ENCODE measurements around the gene TENM4.

TENM4 gene

DNA sequence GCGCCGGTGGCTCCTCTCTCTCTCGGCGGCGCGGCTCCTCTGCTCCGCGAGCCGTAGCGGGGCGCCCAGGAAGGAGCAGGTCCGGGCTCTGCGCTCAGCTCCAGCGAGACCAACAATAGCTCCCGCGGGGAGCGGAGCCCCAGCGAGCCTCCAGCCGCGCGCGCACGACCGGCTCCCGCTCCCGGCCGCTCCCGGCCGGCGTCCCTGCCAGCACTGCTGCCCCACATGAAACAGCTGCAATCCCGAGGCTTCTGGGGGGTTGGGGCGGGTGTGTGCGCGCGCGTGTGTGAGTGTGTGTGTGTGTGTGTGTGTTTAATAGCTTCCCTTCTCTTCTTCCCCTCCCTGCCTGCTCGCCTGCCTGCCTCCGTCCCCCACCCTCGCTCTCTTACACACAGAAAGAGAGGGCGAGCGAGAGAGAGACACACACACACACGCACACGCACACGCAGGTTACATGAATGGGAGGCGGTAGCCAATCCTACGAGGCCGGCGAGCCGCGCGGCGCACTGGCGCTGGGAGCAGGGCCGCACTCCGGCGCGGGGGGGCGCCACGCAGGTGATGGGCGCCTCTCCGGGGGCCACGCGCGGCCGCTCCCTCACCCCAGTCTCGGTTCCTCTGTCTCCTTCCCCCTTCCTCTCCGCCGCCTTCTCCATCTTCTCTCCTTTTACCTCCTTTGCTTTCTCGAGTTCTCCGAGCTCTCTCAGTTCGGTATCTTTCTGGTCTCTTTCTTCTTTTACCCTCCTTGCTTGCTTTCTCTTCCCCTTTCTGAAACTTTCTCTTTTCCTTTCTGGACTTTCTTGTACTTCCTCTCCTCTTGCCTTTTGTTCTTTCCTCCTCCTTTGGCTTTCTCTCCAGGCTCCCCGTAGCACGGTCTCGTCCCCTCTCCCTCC is at the start of gene TENM4:
Gene TENM4 (minus strand): TSS at position 460 of the 890 bp plus-strand sequence. CDS start 371,086 bp downstream, outside the sequence.
- H3K27me3 ChIP-seq (ENCODE audit: control insufficient read depth, insufficient read depth, low read length): peaks cover 68% of the 10 kb centered on the region
- H3K36me3 ChIP-seq (ENCODE audit: control insufficient read depth, insufficient read depth, low read length): no peaks in the 10 kb centered on the region
- no peaks in the 10 kb centered on the region for H3K9me3 ChIP-seq (ENCODE audit: control insufficient read depth, insufficient read depth, low read length)
- H3K9ac ChIP-seq (ENCODE audit: low read depth, low read length): peak within 1 kb of the TSS; percentile 37
- peak within 1 kb of the TSS; percentile 74 for H3K4me3 ChIP-seq (ENCODE audit: low read depth, low read length)
- peaks cover 4% of the 10 kb centered on the region for H3K4me1 ChIP-seq (ENCODE audit: control insufficient read depth, insufficient read depth, low read length)

DNA sequence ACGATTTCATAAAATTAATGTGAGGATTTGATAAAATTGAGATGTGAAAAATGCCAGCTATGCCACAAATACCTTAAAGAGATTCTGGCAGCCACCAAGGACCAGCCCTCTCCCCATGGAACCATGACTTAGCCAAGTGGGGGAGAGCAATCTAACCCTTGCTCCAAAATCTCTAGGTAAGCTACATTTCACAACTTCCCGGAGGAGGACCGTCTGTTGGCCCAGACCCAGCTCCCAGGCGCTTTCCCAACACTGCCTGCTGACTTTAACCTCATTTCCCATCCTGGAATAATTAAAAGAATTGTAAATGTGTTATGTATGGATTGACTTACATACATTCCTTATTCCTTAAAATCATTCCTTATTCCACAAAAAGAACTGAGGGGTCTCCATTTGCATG is 47.5 kb upstream of the TENM4 start:
- no peaks in the 10 kb centered on the region for H3K9me3 ChIP-seq (ENCODE audit: control insufficient read depth, insufficient read depth, low read length)
- peaks cover 15% of the 10 kb centered on the region for H3K4me1 ChIP-seq (ENCODE audit: control insufficient read depth, insufficient read depth, low read length)
- H3K9ac ChIP-seq (ENCODE audit: low read depth, low read length): no peak overlapping the region
- H3K4me3 ChIP-seq (ENCODE audit: low read depth, low read length): no peak overlapping the region
- H3K36me3 ChIP-seq (ENCODE audit: control insufficient read depth, insufficient read depth, low read length): no peaks in the 10 kb centered on the region
- peaks cover 4% of the 10 kb centered on the region for H3K27me3 ChIP-seq (ENCODE audit: control insufficient read depth, insufficient read depth, low read length)

DNA sequence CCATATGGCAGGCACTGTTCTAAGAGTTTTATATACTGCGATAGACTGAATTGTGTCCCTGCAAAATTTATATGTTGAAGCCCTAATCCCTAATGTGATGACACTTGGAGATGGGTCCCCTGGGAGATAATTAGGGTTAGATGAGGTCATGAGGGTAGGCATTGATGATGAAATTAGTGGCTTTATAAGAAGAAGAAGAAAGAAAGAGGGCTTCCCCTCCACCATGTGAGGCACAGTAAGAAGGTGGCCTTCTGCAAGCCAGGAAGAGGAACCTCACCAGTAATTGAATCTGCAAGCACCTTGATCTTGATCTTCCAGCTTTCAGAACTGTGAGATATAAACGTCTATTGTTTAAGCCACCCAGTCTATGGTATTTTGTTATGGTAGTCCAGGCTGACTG is 46.6 kb upstream of the TENM4 start:
- Histone ChIP-seq H3K9ac (ENCODE audit: low read depth, low read length) (no peak overlapping the region), H3K36me3 (ENCODE audit: control insufficient read depth, insufficient read depth, low read length) (no peaks in the 10 kb centered on the region), H3K9me3 (ENCODE audit: control insufficient read depth, insufficient read depth, low read length) (no peaks in the 10 kb centered on the region), H3K4me3 (ENCODE audit: low read depth, low read length) (no peak overlapping the region), H3K4me1 (ENCODE audit: control insufficient read depth, insufficient read depth, low read length) (peaks cover 15% of the 10 kb centered on the region), H3K27me3 (ENCODE audit: control insufficient read depth, insufficient read depth, low read length) (peaks cover 2% of the 10 kb centered on the region)

DNA sequence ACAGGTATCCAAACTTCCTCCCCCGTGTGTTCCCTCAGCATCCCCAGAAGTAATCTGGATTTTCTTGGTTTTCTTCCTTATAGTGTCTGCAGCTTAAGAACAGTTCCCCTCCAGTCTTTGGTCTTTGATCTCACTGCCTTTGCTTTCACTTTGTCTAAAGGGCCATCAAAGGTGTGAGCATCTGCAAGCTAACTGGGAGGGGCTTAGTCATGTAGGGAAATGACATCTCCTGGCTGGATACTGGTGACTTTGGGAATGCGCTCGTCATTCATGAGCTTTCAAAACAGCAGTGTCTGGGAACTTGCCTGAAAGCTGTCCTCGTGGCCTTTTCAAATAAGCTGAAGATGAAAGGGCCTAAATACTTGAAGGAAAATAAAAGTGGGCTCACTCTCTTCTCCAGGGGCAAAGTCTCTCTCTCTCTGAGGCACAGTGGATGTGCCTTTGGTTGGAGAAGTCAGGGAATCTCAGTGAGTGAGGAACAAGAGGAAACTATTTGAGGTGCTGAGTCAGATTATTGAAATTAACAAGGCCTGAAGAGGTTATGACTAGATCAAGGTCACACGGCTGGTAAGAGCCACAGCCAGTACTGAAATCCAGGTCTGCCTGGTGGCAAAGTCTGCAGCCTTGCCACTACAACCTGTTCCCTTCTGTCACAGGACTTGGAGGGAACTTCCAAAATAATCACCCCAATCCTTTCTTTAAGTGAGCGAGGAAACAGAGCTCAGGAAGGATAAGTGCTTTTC is 45.6 kb upstream of the TENM4 start:
- Histone ChIP-seq H3K4me1 (ENCODE audit: control insufficient read depth, insufficient read depth, low read length) (peaks cover 15% of the 10 kb centered on the region), H3K4me3 (ENCODE audit: low read depth, low read length) (no peak overlapping the region), H3K9me3 (ENCODE audit: control insufficient read depth, insufficient read depth, low read length) (no peaks in the 10 kb centered on the region), H3K9ac (ENCODE audit: low read depth, low read length) (no peak overlapping the region), H3K36me3 (ENCODE audit: control insufficient read depth, insufficient read depth, low read length) (no peaks in the 10 kb centered on the region), H3K27me3 (ENCODE audit: control insufficient read depth, insufficient read depth, low read length) (peaks cover 2% of the 10 kb centered on the region)

DNA sequence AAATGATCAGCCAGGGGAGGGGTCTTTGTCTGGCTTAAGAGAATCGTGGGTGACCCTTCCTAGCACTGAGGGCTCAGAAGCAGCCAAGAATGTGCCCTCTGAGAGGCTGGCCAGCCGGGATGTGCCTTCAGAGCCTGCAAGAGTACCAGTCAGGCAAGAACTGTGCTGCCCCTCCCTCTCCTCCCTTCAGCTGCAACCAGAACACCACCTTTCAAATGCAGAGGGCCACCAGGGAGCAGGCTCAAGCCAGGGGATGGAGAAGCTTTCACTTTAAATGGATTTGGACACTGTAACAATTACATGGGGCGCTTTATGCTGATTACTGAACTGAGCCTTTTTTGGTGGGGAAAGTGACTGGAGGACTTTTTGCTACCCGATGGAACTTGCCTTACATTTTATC is 44.9 kb upstream of the TENM4 start:
- H3K4me1 ChIP-seq (ENCODE audit: control insufficient read depth, insufficient read depth, low read length): peaks cover 15% of the 10 kb centered on the region
- no peaks in the 10 kb centered on the region for H3K36me3 ChIP-seq (ENCODE audit: control insufficient read depth, insufficient read depth, low read length)
- H3K9ac ChIP-seq (ENCODE audit: low read depth, low read length): no peak overlapping the region

DNA sequence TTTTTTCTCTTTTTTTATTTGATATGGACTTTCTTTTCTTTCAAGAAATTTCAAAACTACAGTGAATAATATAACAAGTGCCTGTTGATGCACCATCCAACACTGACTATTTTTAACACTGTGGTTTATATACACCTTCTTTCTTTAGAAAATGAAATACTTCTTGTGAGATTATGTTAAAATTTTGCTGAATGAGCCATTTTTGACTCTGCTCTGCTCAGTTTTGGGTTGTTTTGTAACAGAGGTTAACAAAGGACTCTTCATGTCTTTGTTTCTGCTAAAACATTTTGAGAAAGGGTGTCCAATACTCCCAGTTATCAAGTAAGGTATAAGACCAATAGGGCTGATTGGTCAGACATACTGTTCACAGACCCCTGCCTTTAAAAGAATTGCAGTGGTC is 44.0 kb upstream of the TENM4 start:
- Histone ChIP-seq H3K36me3 (ENCODE audit: control insufficient read depth, insufficient read depth, low read length) (no peaks in the 10 kb centered on the region), H3K9ac (ENCODE audit: low read depth, low read length) (no peak overlapping the region), H3K4me3 (ENCODE audit: low read depth, low read length) (no peak overlapping the region), H3K4me1 (ENCODE audit: control insufficient read depth, insufficient read depth, low read length) (peaks cover 15% of the 10 kb centered on the region), H3K27me3 (ENCODE audit: control insufficient read depth, insufficient read depth, low read length) (peaks cover 2% of the 10 kb centered on the region), H3K9me3 (ENCODE audit: control insufficient read depth, insufficient read depth, low read length) (no peaks in the 10 kb centered on the region)

More for the DNA sequence above, 44.9 kb upstream of the TENM4 start:
- Histone ChIP-seq H3K27me3 (ENCODE audit: control insufficient read depth, insufficient read depth, low read length) (peaks cover 2% of the 10 kb centered on the region), H3K9me3 (ENCODE audit: control insufficient read depth, insufficient read depth, low read length) (no peaks in the 10 kb centered on the region), H3K4me3 (ENCODE audit: low read depth, low read length) (no peak overlapping the region)

DNA sequence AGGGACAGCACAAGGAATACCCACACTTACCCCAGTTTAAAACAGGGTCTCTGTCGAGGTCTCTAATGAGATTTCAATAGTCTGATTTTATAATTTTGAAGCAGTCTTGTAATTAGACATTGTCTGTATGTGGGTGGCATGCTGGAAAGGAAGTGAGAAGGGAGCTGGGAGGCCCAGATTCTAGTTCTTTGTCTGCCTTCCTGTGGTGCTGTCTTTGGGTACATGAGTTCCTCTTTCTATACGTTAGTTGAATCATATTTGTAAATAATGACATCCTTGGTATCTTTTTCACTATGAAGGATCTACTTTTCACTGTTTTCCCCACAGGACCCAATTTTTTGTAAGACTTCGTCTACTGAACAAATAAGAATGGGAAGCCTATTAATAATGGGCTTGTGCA is 42.0 kb upstream of the TENM4 start:
- H3K36me3 ChIP-seq (ENCODE audit: control insufficient read depth, insufficient read depth, low read length): no peaks in the 10 kb centered on the region
- H3K4me3 ChIP-seq (ENCODE audit: low read depth, low read length): no peak overlapping the region
- no peak overlapping the region for H3K9ac ChIP-seq (ENCODE audit: low read depth, low read length)
- H3K27me3 ChIP-seq (ENCODE audit: control insufficient read depth, insufficient read depth, low read length): peaks cover 2% of the 10 kb centered on the region
- no peaks in the 10 kb centered on the region for H3K9me3 ChIP-seq (ENCODE audit: control insufficient read depth, insufficient read depth, low read length)
- peaks cover 15% of the 10 kb centered on the region for H3K4me1 ChIP-seq (ENCODE audit: control insufficient read depth, insufficient read depth, low read length)

DNA sequence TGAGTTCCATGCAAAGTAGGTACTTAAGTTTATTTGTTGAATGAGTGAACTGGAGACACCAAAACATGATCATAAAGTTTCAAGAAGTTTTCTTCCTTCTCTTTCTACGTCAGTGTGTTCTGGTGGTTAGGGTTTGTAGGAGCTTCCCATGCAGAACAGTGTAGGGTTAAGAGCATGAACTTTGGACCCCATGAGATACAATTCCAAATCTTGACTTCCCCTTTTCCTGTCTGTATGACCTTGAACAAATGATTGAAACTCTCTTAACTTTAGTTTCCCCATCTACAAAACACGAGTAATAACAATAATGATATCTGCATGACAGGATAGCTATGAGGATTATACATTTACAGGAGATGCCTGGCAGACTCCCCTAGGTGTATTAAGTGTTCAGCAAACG is 41.0 kb upstream of the TENM4 start:
- no peak overlapping the region for H3K9ac ChIP-seq (ENCODE audit: low read depth, low read length)
- no peaks in the 10 kb centered on the region for H3K36me3 ChIP-seq (ENCODE audit: control insufficient read depth, insufficient read depth, low read length)
- H3K27me3 ChIP-seq (ENCODE audit: control insufficient read depth, insufficient read depth, low read length): peaks cover 2% of the 10 kb centered on the region
- no peaks in the 10 kb centered on the region for H3K9me3 ChIP-seq (ENCODE audit: control insufficient read depth, insufficient read depth, low read length)
- H3K4me3 ChIP-seq (ENCODE audit: low read depth, low read length): no peak overlapping the region
- H3K4me1 ChIP-seq (ENCODE audit: control insufficient read depth, insufficient read depth, low read length): peaks cover 15% of the 10 kb centered on the region

DNA sequence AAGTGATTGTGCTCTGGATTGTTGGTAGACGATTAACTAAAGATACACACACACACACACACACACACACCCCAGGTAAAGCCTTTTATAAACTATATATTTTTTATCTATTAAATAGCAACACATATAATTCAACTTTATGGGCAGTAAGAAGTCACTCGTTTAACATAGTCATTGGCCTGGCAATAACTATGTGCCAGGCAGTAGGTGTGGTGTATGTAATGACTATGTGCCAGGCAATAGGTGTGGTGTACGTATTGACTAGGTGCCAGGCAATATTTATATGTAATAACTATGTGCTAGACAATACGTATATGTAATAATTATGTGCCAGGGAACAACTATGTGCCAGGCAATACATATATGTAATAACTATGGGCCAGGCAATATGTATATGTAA is 40.0 kb upstream of the TENM4 start:
- Histone ChIP-seq H3K4me1 (ENCODE audit: control insufficient read depth, insufficient read depth, low read length) (peaks cover 7% of the 10 kb centered on the region), H3K27me3 (ENCODE audit: control insufficient read depth, insufficient read depth, low read length) (no peaks in the 10 kb centered on the region), H3K9me3 (ENCODE audit: control insufficient read depth, insufficient read depth, low read length) (no peaks in the 10 kb centered on the region), H3K4me3 (ENCODE audit: low read depth, low read length) (no peak overlapping the region), H3K9ac (ENCODE audit: low read depth, low read length) (no peak overlapping the region), H3K36me3 (ENCODE audit: control insufficient read depth, insufficient read depth, low read length) (no peaks in the 10 kb centered on the region)

DNA sequence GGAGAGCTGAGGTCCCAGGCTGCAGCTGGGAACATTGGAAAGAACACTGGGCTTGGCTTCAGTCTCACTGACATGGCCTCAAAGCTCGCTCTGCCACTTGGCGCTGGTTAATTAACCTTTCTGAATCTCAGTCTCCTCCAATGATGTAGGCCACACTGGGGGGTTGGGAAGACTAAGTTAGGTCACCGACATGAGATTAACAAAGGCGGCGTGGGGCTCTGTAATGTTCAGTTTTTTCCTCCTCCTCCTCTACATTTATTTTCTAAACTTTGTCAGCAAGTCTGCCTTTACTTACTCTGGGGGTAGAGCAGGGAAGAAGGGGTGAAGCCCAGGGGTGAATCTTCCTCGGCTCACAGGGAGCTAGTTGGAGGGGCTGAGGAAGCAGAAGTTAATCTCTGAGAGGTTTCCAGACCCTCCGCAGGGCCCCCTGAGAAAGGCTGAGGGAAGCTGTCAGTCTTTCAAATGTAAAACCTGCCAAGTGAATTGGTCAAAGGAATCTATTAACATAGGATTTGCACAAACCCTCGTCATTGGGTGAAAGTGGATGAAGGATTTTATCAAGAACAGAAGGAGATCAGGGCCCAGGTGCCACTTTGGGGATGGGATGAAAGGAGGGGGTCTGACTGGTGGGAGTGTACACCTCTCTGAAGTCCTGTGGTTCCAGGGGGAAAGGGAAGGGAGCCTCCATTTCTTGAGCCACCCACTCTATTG is 32.1 kb upstream of the TENM4 start:
- no peaks in the 10 kb centered on the region for H3K9me3 ChIP-seq (ENCODE audit: control insufficient read depth, insufficient read depth, low read length)

DNA sequence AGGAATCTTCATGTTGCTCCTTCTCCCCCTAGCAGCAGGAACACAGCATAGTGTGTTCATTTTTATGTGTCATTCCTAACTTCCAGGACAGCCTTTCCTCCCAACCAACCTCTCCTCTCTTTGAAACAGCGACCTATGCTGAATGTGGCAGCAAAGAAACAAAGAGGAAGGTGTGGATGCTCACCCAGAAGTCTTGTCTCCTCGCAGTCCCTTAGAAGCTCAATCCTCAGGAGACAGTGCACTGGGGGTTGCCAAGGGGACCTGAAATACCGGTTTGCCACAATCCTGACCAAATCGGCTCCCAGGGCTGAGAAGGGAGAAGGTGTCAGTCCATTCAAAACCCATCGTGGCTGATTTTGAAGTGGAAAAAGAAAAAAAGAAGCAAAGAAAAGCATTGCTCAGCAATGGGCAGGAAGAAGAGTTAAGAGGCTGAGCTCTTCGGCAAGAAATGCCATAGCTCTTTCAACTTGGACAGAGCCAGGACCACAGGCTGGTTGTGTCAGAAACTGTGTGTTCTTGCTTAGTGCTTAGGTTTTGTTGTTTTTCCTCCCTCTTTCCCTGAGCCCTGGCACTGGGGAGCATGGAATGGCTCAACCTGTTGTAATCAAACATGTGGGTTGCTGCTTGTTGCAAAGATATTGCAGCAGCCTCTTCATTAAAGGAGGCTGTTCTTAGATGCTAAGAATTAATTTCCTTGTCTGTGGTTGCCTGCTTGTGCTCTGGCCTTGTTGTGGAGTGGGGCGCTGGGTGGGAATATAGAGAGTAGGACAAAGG is 30.4 kb upstream of the TENM4 start:
- Histone ChIP-seq H3K4me1 (ENCODE audit: control insufficient read depth, insufficient read depth, low read length) (peaks cover 38% of the 10 kb centered on the region), H3K36me3 (ENCODE audit: control insufficient read depth, insufficient read depth, low read length) (no peaks in the 10 kb centered on the region), H3K9ac (ENCODE audit: low read depth, low read length) (peak overlapping the region; percentile 16), H3K27me3 (ENCODE audit: control insufficient read depth, insufficient read depth, low read length) (peaks cover 4% of the 10 kb centered on the region), H3K9me3 (ENCODE audit: control insufficient read depth, insufficient read depth, low read length) (no peaks in the 10 kb centered on the region), H3K4me3 (ENCODE audit: low read depth, low read length) (no peak overlapping the region)

More for the DNA sequence above, 32.1 kb upstream of the TENM4 start:
- Histone ChIP-seq H3K4me1 (ENCODE audit: control insufficient read depth, insufficient read depth, low read length) (peaks cover 34% of the 10 kb centered on the region), H3K4me3 (ENCODE audit: low read depth, low read length) (peak overlapping the region; percentile 24), H3K27me3 (ENCODE audit: control insufficient read depth, insufficient read depth, low read length) (peaks cover 4% of the 10 kb centered on the region), H3K9ac (ENCODE audit: low read depth, low read length) (no peak overlapping the region), H3K36me3 (ENCODE audit: control insufficient read depth, insufficient read depth, low read length) (no peaks in the 10 kb centered on the region)

Measured in iPS-15b (cell line).